Measurements from ENCODE around the gene MTMR3. TPM values are rescaled to one million over a fixed set of nuclear protein-coding genes. Genes with fewer than 3 reads are reported as not detected.

The MTMR3 gene
- total RNA-seq, 1 donor from 2014 or later = 30.3 TPM

GRCh38 chr22:30017375-30018223 lies 134.6 kb downstream of the MTMR3 start:
- H3K36me3 ChIP-seq (ENCODE audit: control insufficient read depth, insufficient read depth, low read length) = peaks cover 32% of the 10 kb centered on the region
- no peak for DNase-seq (ENCODE audit: low read depth)
- no peak for FAIRE-seq
- TF ChIP-seq CTCF (IDR thresholded peaks at IDR 0.05; ENCODE audit: insufficient read depth, low read length, severe bottlenecking) = no peak
- H3K27me3 ChIP-seq (ENCODE audit: control insufficient read depth, insufficient read depth, low read length) = no peaks in the 10 kb centered on the region
- H3K4me3 ChIP-seq (ENCODE audit: low read depth, low read length) = no peak overlapping the region

- Histone ChIP-seq H3K4me3 (ENCODE audit: low read depth, low read length) (no peak overlapping the region), H3K27me3 (ENCODE audit: control insufficient read depth, insufficient read depth, low read length) (no peaks in the 10 kb centered on the region), H3K36me3 (ENCODE audit: control insufficient read depth, insufficient read depth, low read length) (peaks cover 35% of the 10 kb centered on the region)
- DNase-seq (ENCODE audit: low read depth) (no peak), FAIRE-seq (peak; percentile 90)
- TF ChIP-seq CTCF (IDR thresholded peaks at IDR 0.05; ENCODE audit: insufficient read depth, low read length, severe bottlenecking) = no peak
Observed at GRCh38 chr22:30020511-30020910, 137.5 kb downstream of the MTMR3 start.

- peaks cover 35% of the 10 kb centered on the region for H3K36me3 ChIP-seq (ENCODE audit: control insufficient read depth, insufficient read depth, low read length)
- FAIRE-seq (no peak), DNase-seq (ENCODE audit: low read depth) (no peak)
Observed at GRCh38 chr22:30021338-30021737, 138.4 kb downstream of the MTMR3 start.

GRCh38 chr22:30021881-30022619 lies 139.1 kb downstream of the MTMR3 start:
- Histone ChIP-seq H3K4me3 (ENCODE audit: low read depth, low read length) (no peak overlapping the region), H3K36me3 (ENCODE audit: control insufficient read depth, insufficient read depth, low read length) (peaks cover 33% of the 10 kb centered on the region), H3K27me3 (ENCODE audit: control insufficient read depth, insufficient read depth, low read length) (no peaks in the 10 kb centered on the region)
- DNase-seq (ENCODE audit: low read depth) (no peak), FAIRE-seq (no peak)
- TF ChIP-seq CTCF (IDR thresholded peaks at IDR 0.05; ENCODE audit: insufficient read depth, low read length, severe bottlenecking) = no peak

More at GRCh38 chr22:30021338-30021737, 138.4 kb downstream of the MTMR3 start:
- no peak overlapping the region for H3K4me3 ChIP-seq (ENCODE audit: low read depth, low read length)
- TF ChIP-seq CTCF (IDR thresholded peaks at IDR 0.05; ENCODE audit: insufficient read depth, low read length, severe bottlenecking) = no peak
- no peaks in the 10 kb centered on the region for H3K27me3 ChIP-seq (ENCODE audit: control insufficient read depth, insufficient read depth, low read length)

GRCh38 chr22:30023099-30023660 lies 140.2 kb downstream of the MTMR3 start:
- Histone ChIP-seq H3K27me3 (ENCODE audit: control insufficient read depth, insufficient read depth, low read length) (no peaks in the 10 kb centered on the region), H3K36me3 (ENCODE audit: control insufficient read depth, insufficient read depth, low read length) (peaks cover 31% of the 10 kb centered on the region), H3K4me3 (ENCODE audit: low read depth, low read length) (no peak overlapping the region)
- DNase-seq (ENCODE audit: low read depth) (no peak), FAIRE-seq (peak; percentile 80)
- TF ChIP-seq CTCF (IDR thresholded peaks at IDR 0.05; ENCODE audit: insufficient read depth, low read length, severe bottlenecking) = no peak
